HG02763 (cell line): ENCODE results near the gene PMS2.
"Not testable (repeated sequence)": the region's sequence is repeated elsewhere in the genome, so short reads cannot be mapped to it uniquely, and the experiment has no call there.

Source experiments
- ATAC-seq: cut with Tn5 transposase; IDR thresholded peaks from one replicate; pipeline ENCODE4 v1.9.1; 2021; ENCODE audit warnings: mild to moderate bottlenecking, moderate library complexity; ENCODE audit not compliant: unreplicated experiment

Gene PMS2

GRCh38 chr7:6015917-6016652 lies 7.2 kb upstream of the PMS2 start:
- no peak for ATAC-seq

DNA sequence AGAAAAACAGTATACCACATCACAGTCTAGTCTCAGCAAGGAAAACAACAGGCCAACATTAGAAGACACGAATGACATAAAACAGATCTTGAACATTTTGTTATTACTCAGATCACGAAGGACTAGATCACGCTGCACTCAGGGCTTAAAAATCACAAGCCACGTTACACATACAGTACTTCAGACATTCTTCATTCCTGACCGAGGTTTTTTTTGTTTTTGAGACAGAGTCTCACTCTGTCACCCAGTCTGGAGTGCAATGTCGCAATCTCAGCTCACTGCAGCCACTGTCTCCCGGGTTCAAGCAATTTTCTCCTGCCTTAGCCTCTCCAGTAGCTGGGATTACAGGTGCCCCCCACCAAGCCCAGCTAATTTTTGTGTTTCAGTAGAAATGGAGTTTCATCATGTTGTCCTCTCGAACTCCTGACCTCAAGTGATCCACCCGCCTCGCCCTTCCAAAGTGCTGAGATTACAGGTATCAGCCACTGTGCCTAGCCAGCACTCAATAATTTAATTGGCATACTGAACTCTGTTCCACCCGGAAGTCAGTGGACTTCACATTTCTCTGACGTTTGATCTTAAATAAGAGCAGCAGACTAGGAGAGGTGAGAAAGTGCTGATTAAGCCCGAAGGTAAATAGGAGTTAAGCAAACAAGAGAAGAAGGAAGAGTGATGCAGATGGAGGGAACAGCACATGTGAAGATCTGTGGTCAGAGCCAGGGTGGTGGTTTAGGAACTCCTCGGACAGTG lies 3.7 kb upstream of the PMS2 start:
- ATAC-seq, result no peak

GRCh38 chr7:6011541-6011940 lies 2.7 kb upstream of the PMS2 start:
- ATAC-seq, result no peak

GRCh38 chr7:6010370-6010769 lies 1.5 kb upstream of the PMS2 start:
- ATAC-seq, result not testable (repeated sequence)

DNA sequence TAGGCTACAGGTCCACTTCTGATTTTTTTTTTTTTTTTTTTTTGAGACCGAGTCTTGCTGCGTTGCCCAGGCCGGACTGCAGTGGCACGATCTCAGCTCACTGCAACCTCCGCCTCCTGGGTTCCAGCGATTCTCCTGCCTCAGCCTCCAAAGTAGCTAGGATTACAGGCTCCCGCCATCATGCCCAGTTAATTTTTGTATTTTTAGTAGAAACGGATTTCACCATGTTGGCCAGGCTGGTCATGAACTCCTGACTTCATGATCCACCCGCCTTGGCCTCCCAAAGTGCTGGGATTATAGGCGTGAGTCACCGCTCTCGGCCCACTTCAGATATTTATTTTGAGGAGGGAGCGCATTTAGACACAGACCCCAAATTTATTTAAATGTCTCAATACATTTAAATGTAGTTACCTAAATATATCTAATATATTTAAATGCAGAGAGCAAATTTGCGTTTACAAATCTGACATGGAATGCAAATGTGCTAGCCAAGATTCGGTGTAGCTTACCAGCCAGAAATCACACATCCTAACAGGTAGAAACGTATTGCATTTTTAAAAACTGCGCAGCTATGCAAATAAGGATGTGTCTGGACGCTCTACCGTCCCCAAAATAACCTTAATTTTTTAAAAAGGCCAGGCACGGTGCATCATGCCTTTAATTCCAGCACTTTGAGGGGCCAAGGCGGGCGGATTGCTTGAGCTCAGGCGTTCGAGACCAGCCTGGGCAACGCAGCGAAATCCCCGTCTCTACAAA lies 836 bp downstream of the PMS2 start:
- ATAC-seq, result not testable (repeated sequence)

- no peak for ATAC-seq
Observed at GRCh38 chr7:6007386-6007785, 1.5 kb downstream of the PMS2 start.

DNA sequence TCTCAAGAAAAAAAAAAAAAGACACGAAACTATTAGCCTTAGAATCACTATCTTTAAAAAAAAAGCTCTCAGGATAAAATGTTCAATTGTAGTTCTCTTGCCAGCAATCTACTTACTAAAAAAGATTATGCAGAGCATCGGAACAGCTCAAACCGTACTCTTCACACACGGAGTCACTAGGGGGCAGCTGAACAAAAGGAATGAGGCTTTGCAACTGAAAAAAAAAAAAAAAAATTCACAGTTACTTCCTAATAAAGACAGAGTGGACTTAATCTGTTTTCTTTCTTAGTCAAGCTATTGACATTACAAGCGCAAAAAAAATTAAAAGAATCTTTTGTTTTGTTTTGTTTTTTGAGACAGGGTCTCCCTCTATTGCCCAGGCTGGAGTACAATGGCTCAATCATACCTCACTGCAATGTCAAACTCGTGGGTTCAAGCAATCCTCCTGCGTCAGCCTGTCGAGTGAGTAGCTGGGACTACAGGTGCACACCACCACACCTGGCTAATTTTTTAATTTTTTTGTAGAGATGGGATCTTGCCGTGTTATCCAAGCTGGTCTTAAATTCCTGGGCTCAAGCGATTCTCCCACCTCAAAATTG lies 11.5 kb downstream of the PMS2 start:
- ATAC-seq, result no peak

- ATAC-seq, result not testable (repeated sequence)
Observed at GRCh38 chr7:5987061-5987460, 21.8 kb downstream of the PMS2 start.

DNA sequence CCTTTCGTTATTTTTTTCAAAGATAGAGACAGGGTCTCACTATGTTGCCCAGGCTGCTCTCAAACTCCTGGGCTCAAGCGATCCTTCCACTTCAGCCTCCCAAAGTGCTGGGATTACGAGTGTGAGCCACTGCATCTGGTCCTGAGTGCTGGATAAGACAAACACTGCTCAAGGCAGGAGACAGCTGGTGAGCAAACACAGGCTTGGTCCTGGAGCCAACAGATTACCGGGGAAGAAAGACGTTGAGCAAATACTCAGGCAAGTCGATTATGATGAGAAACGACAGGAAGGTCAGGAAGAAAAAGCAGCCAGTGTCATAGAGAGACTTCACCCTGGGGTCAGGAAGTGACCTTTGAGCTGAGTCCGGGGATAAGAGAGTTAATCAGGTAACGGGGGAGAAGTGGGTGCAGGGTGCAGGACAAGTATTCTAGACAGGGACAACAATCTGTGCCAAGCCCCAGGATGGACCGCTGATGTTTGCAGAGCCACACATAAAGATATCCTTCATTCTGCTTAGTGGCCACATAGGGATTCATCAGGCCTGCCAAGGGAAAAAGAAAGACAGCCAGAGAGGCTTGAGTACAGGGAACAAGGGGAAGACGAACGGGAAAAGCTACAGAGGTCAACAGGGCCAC lies 29.1 kb downstream of the PMS2 start:
- not testable (repeated sequence) for ATAC-seq

GRCh38 chr7:5973580-5973979 lies 35.3 kb downstream of the PMS2 start:
- ATAC-seq, result not testable (repeated sequence)

- ATAC-seq, result not testable (repeated sequence)
Observed at GRCh38 chr7:5970347-5970911, 38.4 kb downstream of the PMS2 start, which contains the start of gene RSPH10B. Gene RSPH10B, minus strand, starts transcription at chr7:5970689. Its CDS starts 3,573 bp downstream, at chr7:5967116.

DNA sequence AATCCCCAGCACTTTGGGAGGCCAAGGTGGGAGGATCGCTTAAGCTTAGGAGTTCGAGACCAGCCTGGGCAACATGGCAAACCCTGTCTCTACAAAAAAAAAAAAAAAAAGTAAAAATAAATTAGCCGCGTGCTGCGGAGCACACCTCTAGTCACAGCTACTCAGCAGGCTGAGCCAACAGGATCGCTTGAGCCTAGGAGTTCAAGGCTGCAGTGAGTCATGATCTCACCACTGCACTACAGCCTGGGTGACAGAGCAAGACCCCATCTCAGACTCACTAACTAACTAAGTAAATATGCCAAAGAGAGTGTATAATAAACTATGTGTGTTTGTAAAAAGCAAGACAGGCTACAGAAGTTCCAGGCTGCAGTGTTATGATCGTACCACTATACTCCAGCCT lies 45.0 kb downstream of the PMS2 start:
- ATAC-seq, result not testable (repeated sequence)

DNA sequence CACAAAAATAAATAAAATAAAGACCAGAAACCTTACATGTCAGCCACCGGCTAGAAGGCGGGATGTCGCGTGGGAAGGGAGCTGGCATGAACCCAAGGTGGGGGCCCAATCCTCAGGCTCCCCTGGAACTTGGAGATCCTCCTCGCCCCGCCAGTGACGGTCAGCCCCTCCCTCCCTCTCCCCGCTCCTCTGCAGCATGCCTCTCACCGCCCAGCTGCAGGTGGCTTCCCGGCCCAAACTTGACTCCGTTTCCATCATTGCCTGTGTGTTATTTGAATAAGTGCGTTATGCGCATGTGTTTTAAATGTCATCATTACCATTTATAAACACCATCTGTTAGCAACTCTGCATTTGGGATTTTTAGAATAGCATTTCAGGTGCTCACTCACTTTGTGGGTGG lies 45.6 kb downstream of the PMS2 start:
- ATAC-seq, result not testable (repeated sequence)

DNA sequence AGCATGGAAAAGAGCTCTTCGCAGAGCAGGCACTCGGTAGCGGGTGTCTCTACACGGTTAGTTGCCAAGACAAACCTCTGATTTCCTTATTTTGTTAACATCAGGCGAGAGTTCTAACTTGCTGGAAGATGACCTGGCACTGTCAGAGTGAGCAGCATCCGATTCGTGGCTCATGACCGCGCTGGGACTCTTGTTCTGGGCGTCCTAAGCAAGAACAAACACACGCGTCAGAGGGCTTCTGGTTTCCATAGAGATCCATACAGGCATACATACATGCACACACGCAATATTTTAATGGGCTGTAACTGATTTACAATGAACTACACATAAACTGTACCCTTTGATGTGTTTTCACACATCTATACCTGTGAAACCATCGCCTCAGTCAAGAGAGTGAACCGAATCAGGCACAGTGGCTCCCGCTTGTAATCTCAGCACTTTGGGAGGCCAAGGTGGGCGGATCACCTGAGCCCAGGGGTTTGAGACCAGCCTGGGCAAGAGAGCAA lies 73.9 kb downstream of the PMS2 start:
- ATAC-seq, result not testable (repeated sequence)

- ATAC-seq, result not testable (repeated sequence)
Observed at GRCh38 chr7:5931905-5932644, 76.8 kb downstream of the PMS2 start.

DNA sequence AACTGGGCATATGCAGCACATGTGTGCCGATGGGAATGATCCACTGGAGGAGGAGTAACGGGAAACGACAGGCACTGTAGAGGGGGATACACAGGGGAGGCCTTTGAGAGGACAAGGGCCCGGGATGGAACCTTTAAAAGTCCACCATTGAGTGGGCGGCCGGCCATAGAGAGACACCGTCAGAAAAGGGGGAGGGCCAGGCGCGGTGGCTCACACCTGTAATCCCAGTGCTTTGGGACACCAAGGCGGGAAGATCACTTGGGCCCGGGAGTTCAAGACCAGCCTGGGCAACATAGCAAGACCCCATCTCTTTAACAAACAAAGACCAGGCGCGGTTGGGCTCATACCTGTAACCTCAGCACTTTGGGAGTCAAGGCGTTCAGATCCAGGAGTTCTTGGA lies 77.6 kb downstream of the PMS2 start:
- not testable (repeated sequence) for ATAC-seq

- not testable (repeated sequence) for ATAC-seq
Observed at GRCh38 chr7:5930290-5930689, 78.6 kb downstream of the PMS2 start.

DNA sequence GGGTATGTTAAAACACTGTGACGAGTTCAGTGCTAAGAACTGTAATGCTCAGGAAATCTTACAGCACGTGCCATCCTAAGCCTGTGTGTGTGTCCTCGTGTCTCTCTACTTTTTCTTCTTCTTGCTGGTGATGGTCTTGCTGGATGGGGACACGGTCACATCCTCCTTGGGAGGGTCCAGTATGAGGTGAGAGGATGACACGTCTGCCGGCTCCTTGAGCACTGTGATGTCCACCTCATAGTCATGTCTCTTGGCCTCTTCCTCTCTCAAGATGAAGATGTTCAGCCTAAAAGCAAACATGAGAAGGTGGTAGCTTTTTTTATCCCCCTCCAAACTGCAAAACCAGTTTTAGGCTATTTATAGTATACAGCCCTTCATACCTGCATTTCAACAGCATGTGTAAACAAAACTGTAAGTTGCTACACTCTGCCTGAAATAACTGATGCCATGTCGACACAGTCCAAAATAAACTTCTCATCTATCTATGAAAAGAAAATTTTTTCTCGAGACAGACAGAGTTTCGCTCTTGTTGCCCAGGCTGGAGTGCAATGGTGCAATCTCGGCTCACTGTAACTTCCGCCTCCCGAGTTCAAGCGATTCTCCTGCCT lies 82.5 kb downstream of the PMS2 start:
- ATAC-seq, result not testable (repeated sequence)

DNA sequence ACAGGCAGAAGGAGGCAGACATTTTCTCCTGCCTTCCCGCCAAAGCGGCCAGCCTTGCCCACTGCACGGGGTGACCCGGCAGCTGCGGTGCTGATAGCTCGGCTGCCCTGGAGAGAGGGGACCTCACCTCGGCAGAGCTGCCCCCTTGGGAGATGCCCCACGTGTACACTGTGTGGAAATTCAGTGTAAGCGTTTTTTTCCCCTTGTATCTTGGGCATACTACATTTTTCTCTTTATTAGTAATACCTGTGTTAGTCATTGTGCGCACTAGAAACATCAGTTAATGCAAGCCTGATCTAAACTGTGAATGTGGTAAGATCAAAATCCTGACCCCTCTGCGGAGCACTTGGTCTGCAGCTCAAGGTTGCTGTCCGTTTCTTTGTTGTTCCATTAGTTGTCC lies 84.2 kb downstream of the PMS2 start:
- not testable (repeated sequence) for ATAC-seq
